GM10266 (cell line): ENCODE measurements around the gene IMP3.
A peak's percentile ranks its signal among the peaks of the same experiment; 100 is the strongest.

Experiments used
- DNase-seq: peaks from one replicate; pipeline ENCODE4 v3.0.0; 2012; ENCODE audit errors: extremely low spot score
- TF ChIP-seq, protein P1 (sequence below): IDR thresholded peaks from 2 replicates; pipeline ENCODE4 v1.5.1; 2012; ENCODE audit warnings: mild to moderate bottlenecking, low read depth; ENCODE audit not compliant: control insufficient read depth, insufficient read depth; ENCODE audit errors: missing control alignments

IMP3 gene

GRCh38 chr15:75598361-75598760, 41.7 kb downstream of the IMP3 start:
- TF ChIP-seq, protein P1, sequence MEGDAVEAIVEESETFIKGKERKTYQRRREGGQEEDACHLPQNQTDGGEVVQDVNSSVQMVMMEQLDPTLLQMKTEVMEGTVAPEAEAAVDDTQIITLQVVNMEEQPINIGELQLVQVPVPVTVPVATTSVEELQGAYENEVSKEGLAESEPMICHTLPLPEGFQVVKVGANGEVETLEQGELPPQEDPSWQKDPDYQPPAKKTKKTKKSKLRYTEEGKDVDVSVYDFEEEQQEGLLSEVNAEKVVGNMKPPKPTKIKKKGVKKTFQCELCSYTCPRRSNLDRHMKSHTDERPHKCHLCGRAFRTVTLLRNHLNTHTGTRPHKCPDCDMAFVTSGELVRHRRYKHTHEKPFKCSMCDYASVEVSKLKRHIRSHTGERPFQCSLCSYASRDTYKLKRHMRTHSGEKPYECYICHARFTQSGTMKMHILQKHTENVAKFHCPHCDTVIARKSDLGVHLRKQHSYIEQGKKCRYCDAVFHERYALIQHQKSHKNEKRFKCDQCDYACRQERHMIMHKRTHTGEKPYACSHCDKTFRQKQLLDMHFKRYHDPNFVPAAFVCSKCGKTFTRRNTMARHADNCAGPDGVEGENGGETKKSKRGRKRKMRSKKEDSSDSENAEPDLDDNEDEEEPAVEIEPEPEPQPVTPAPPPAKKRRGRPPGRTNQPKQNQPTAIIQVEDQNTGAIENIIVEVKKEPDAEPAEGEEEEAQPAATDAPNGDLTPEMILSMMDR: no peak

DNA sequence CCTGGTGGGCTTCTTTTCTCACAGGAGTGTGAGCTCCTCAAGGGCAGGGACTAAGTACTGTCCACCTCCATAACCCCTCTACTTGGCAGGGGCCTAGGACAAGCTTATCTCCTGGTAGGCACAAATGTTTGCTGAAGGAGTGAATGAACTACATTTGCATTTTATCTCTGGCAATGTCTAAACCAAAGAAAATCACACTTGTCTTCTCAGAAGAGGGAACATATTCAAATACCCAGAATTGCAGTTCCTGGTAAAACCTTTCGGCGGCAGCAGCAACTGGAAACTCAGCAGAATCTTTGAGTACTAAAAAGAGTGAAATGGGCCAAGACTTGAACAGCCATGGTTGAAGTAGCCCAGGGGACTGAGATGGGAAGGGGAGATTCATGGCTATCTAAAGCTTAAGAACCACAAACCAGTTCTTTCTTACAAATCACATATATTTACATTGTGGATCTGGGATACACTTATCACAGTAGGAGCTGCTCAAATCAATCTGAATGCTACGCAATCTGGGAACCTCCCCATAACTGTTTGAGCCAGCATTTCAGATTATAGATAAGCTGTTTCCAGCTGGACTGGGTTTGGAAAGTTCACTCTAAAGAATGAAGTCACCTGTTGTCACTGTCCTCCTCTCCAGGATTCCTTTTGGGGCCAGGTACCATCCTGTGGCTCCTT, 42.2 kb downstream of the IMP3 start:
- no peak for DNase-seq
- TF ChIP-seq, protein P1: peak; percentile 28

More at GRCh38 chr15:75598361-75598760, 41.7 kb downstream of the IMP3 start:
- DNase-seq: no peak

GRCh38 chr15:75596703-75597345, 43.2 kb downstream of the IMP3 start:
- TF ChIP-seq, protein P1: no peak
- no peak for DNase-seq

DNA sequence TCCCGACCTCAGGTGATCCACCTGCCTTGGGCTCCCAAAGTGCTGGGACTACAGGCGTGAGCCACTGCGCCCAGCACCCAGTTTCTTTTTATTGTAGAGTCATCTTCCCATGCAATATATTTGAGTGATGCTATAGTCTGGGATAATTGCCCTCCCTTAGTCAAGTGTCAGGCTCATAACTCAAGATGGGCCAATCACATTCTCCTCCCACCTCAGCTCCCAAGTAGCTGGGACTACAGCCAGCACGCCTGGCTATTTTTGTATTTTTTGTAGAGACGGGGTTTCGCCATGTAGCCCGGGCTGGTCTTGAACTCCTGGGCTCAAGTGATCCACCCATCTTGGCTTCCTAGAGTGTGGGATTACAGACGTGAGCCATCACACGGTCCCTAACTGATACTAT, 45.7 kb downstream of the IMP3 start:
- TF ChIP-seq, protein P1: no peak
- DNase-seq: no peak

- DNase-seq: no peak
- TF ChIP-seq, protein P1: no peak
These were observed 48.2 kb downstream of the IMP3 start for GRCh38 chr15:75591655-75592364.

GRCh38 chr15:75590239-75590638, 49.8 kb downstream of the IMP3 start:
- DNase-seq: no peak
- TF ChIP-seq, protein P1: no peak
